ENCODE data around the gene MITF.

GRCh38 chr3:69890084-69890483, 150.8 kb downstream of the MITF start:
- no peak for TF ChIP-seq CTCF (IDR thresholded peaks at IDR 0.05)
- no peak for TF ChIP-seq POLR2A (IDR thresholded peaks at IDR 0.05)
- no peak for TF ChIP-seq POLR2AphosphoS5 (IDR thresholded peaks at IDR 0.05; ENCODE audit: insufficient read depth in 1 of 2, low read depth in 1 of 2)
